Sigmoid colon (tissue), 7 donors: ENCODE data around the gene RBM33. TPM values are rescaled to one million over a fixed set of nuclear protein-coding genes. Genes with fewer than 3 reads are reported as not detected.

Source experiments
- DNase-seq: peaks from one replicate; pipeline ENCODE4 v3.0.0-alpha.2; 2019
- H3K27ac ChIP-seq, 4 donors: fragments of 200-600 bp; sonication (generic); one replicate each; pipeline ENCODE4 v1.5.1; 2016 to 2019; ENCODE audit warnings: mild to moderate bottlenecking in 1 of 4
- H3K27me3 ChIP-seq, 3 donors: fragments of 200-600 bp; sonication (generic); one replicate each; pipeline ENCODE4 v1.5.1; 2019; ENCODE audit warnings: mild to moderate bottlenecking in 1 of 3
- H3K36me3 ChIP-seq, 4 donors: fragments of 200-600 bp; sonication (generic); one replicate each; pipeline ENCODE4 v1.5.1; 2016 to 2019
- H3K4me1 ChIP-seq, 4 donors: fragments of 200-600 bp; sonication (generic); one replicate each; pipeline ENCODE4 v1.5.1; 2017 to 2019
- H3K4me3 ChIP-seq, 4 donors: fragments of 200-600 bp; sonication (generic); one replicate each; pipeline ENCODE4 v1.5.1; 2017 to 2019; ENCODE audit warnings: mild to moderate bottlenecking in 2 of 4, moderate library complexity in 1 of 4
- H3K9me3 ChIP-seq, 4 donors: fragments of 200-600 bp in 3 of 4; sonication (generic) in 3 of 4; one replicate each; pipeline versions ENCODE4 v1.5.1 to v1.6.1; 2013 to 2019
- CTCF ChIP-seq, 4 experiments: fragments of 450-650 bp in 3 of 4; fragments of 200-600 bp in 1 of 4; IDR thresholded peaks; one replicate each; pipeline ENCODE4 v1.5.1; 2016 to 2019; ENCODE audit warnings: antibody characterized with exemption in 4 of 4, mild to moderate bottlenecking in 3 of 4, moderate library complexity in 2 of 4
- EP300 ChIP-seq, 4 donors: sonication (generic); formaldehyde crosslinking; IDR thresholded peaks; one replicate each; pipeline ENCODE4 v1.6.1; 2017; ENCODE audit warnings: antibody characterized with exemption in 4 of 4
- POLR2A ChIP-seq, 2 donors: fragments of 450-650 bp; IDR thresholded peaks; one replicate each; pipeline ENCODE4 v1.6.1; 2016; ENCODE audit warnings: antibody characterized with exemption in 2 of 2, mild to moderate bottlenecking in 2 of 2, moderate library complexity in 2 of 2
- POLR2AphosphoS5 ChIP-seq, 4 donors: sonication (generic); formaldehyde crosslinking; IDR thresholded peaks; one replicate each; pipeline ENCODE4 v1.6.1; 2017; ENCODE audit warnings: antibody characterized with exemption in 4 of 4
- WGBS, 2 donors: extraction: QIAGEN DNeasy Blood & Tissue Kit; methylation state at CpG; one replicate each; pipeline ENCODE4 v1.1.7; 2013; 5-methylcytosine and 5-hydroxymethylcytosine counted together
- intact Hi-C: fragments of 100-400 bp; cut with DNase I; formaldehyde crosslinking; loops from one replicate; pipeline ENCODE4 v1.15.1; 2023
- polyA plus RNA-seq, 3 donors: library from polyadenylated mRNA; stranded (reverse); fragments of 200-250 nt; gene quantifications; one replicate each; pipeline ENCODE4 v1.2.3, GENCODE V29; 2013
- total RNA-seq, 4 donors: library from RNA; depleted of rRNA; stranded (reverse); fragments of >200 nt; gene quantifications; one replicate each; pipeline ENCODE4 v1.1.0, GENCODE V29; 2016
- donor health status: healthy with polysubstance abuse.
- donor health status: Bipolar disorder and iron deficiency.
- donor health status: healthy.

The RBM33 gene
- total and polyA plus RNA-seq, 7 donors = 3.6 to 60.4 (median 30.8) TPM

- H3K36me3 ChIP-seq = peaks cover 0 to 43% (median 12%) of the 10 kb centered on the region in 4 donors
- TF ChIP-seq POLR2A (IDR thresholded peaks at IDR 0.05) (no peak), CTCF (IDR thresholded peaks at IDR 0.05) (no peak), POLR2AphosphoS5 (IDR thresholded peaks at IDR 0.05) (no peak), EP300 (IDR thresholded peaks at IDR 0.05) (no peak)
- DNase-seq = no peak
- H3K27me3 ChIP-seq = no peaks in the 10 kb centered on the region
- 89 to 90% methylated on average over 5 of the region's 5 CpGs for WGBS, 2 donors
- peaks cover 0 to 27% (median 14%) of the 10 kb centered on the region in 4 donors for H3K4me1 ChIP-seq
- H3K27ac ChIP-seq = no peak overlapping the region
- no peaks in the 10 kb centered on the region for H3K9me3 ChIP-seq
- intact Hi-C loops = no loop called here
- H3K4me3 ChIP-seq = no peak overlapping the region
Measured at GRCh38 chr7:155681663-155682062, 37.2 kb downstream of the RBM33 start.

- WGBS, 2 donors = 88 to 91% methylated on average over 5 of the region's 5 CpGs
- H3K27ac ChIP-seq = no peak overlapping the region
- no peaks in the 10 kb centered on the region for H3K9me3 ChIP-seq
- no peaks in the 10 kb centered on the region for H3K27me3 ChIP-seq
- peaks cover 0 to 27% (median 14%) of the 10 kb centered on the region in 4 donors for H3K4me1 ChIP-seq
- peaks cover 0 to 43% (median 12%) of the 10 kb centered on the region in 4 donors for H3K36me3 ChIP-seq
- intact Hi-C loops = no loop called here
- TF ChIP-seq CTCF (IDR thresholded peaks at IDR 0.05) (no peak), POLR2AphosphoS5 (IDR thresholded peaks at IDR 0.05) (no peak), EP300 (IDR thresholded peaks at IDR 0.05) (no peak), POLR2A (IDR thresholded peaks at IDR 0.05) (no peak)
- DNase-seq = no peak
- no peak overlapping the region for H3K4me3 ChIP-seq
Measured at GRCh38 chr7:155682484-155682883, 38.0 kb downstream of the RBM33 start.

- H3K27ac ChIP-seq = no peak overlapping the region
- H3K4me3 ChIP-seq = no peak overlapping the region
- TF ChIP-seq EP300 (IDR thresholded peaks at IDR 0.05) (no peak), POLR2A (IDR thresholded peaks at IDR 0.05) (no peak), POLR2AphosphoS5 (IDR thresholded peaks at IDR 0.05) (no peak), CTCF (IDR thresholded peaks at IDR 0.05) (no peak)
- H3K4me1 ChIP-seq = peaks cover 0 to 27% (median 14%) of the 10 kb centered on the region in 4 donors
- peaks cover 0 to 43% (median 12%) of the 10 kb centered on the region in 4 donors for H3K36me3 ChIP-seq
- H3K27me3 ChIP-seq = no peaks in the 10 kb centered on the region
- H3K9me3 ChIP-seq = no peaks in the 10 kb centered on the region
- 94 to 97% methylated on average over 5 of the region's 5 CpGs for WGBS, 2 donors
- intact Hi-C loops = no loop called here
- DNase-seq = no peak
Measured at GRCh38 chr7:155683098-155683497, 38.6 kb downstream of the RBM33 start.

GRCh38 chr7:155683714-155684113, 39.3 kb downstream of the RBM33 start:
- no peak for DNase-seq
- Histone ChIP-seq H3K4me3 (no peak overlapping the region), H3K4me1 (peaks cover 0 to 27% (median 14%) of the 10 kb centered on the region in 4 donors), H3K27me3 (no peaks in the 10 kb centered on the region), H3K9me3 (no peaks in the 10 kb centered on the region), H3K36me3 (peaks cover 0 to 42% (median 11%) of the 10 kb centered on the region in 4 donors), H3K27ac (no peak overlapping the region)
- 51 to 77% methylated on average over 4 of the region's 4 CpGs for WGBS, 2 donors
- intact Hi-C loops = no loop called here
- no peak for TF ChIP-seq EP300 (IDR thresholded peaks at IDR 0.05)
- TF ChIP-seq POLR2A (IDR thresholded peaks at IDR 0.05) = no peak
- TF ChIP-seq POLR2AphosphoS5 (IDR thresholded peaks at IDR 0.05) = no peak
- no peak for TF ChIP-seq CTCF (IDR thresholded peaks at IDR 0.05)

GRCh38 chr7:155684543-155684942, 40.1 kb downstream of the RBM33 start:
- peaks cover 0 to 34% (median 7%) of the 10 kb centered on the region in 4 donors for H3K36me3 ChIP-seq
- intact Hi-C loops = no loop called here
- no peak for TF ChIP-seq POLR2A (IDR thresholded peaks at IDR 0.05)
- TF ChIP-seq EP300 (IDR thresholded peaks at IDR 0.05) = no peak
- no peak for TF ChIP-seq POLR2AphosphoS5 (IDR thresholded peaks at IDR 0.05)
- no peak for TF ChIP-seq CTCF (IDR thresholded peaks at IDR 0.05)

More at GRCh38 chr7:155684543-155684942, 40.1 kb downstream of the RBM33 start:
- no peak overlapping the region for H3K4me3 ChIP-seq
- H3K27ac ChIP-seq = no peak overlapping the region
- H3K9me3 ChIP-seq = no peaks in the 10 kb centered on the region
- no peaks in the 10 kb centered on the region for H3K27me3 ChIP-seq
- peaks cover 0 to 27% (median 14%) of the 10 kb centered on the region in 4 donors for H3K4me1 ChIP-seq
- 84 to 88% methylated on average over 5 of the region's 5 CpGs for WGBS, 2 donors
- no peak for DNase-seq
